PC-3 (cell line): ENCODE data around the gene CGA. TPM values are rescaled to one million over a fixed set of nuclear protein-coding genes. Genes with fewer than 3 reads are reported as not detected.

Experiments used
- ATAC-seq: fragments of 200-7000 bp; cut with Tn5 transposase; 2 replicates; pipeline ENCODE4 v1.9.1; 2020; ENCODE audit warnings: mild to moderate bottlenecking, moderate library complexity
- BruUV-seq: library from RNA; stranded (reverse); fragments of 400-500 nt; replicated peaks from 2 replicates; lab custom pipeline; 2021; lab: Mats Ljungman, UMichigan
- CTCF ChIA-PET: fragments of 300-600 bp; sonication (Branson Sonifier 250); formaldehyde crosslinking; loops from one replicate; lab custom pipeline; 2022; ENCODE audit warnings: antibody characterized with exemption; lab: Charles Lee
- POLR2A ChIA-PET: fragments of 300-600 bp; sonication (Branson Sonifier 250); formaldehyde crosslinking; loops from one replicate; lab custom pipeline; 2022; ENCODE audit warnings: antibody characterized with exemption; ENCODE audit not compliant: unreplicated experiment; lab: Charles Lee
- DNase-seq: peaks from one replicate; pipeline ENCODE4 v3.0.0-alpha.2; 2015
- H2AFZ ChIP-seq: fragments of 300-600 bp; sonication (generic); 2 replicates; pipeline ENCODE4 v1.6.0; 2016; ENCODE audit warnings: antibody characterized with exemption, low read length
- H3F3A ChIP-seq: fragments of 300-600 bp; sonication (generic); one replicate; pipeline ENCODE4 v1.6.0; 2017; ENCODE audit warnings: antibody characterized with exemption, low read length, control low read depth, mild to moderate bottlenecking; ENCODE audit not compliant: unreplicated experiment
- H3K27ac ChIP-seq: fragments of 300-600 bp; sonication (generic); 2 replicates; pipeline ENCODE4 v1.5.1; 2016; ENCODE audit warnings: mild to moderate bottlenecking, low read length
- H3K27me3 ChIP-seq: fragments of 300-600 bp; sonication (generic); 2 replicates; pipeline ENCODE4 v1.6.1; 2016; ENCODE audit warnings: low read length, mixed read lengths
- H3K36me3 ChIP-seq: fragments of 300-600 bp; sonication (generic); 2 replicates; pipeline ENCODE4 v1.6.1; 2016; ENCODE audit warnings: low read depth, mixed run types, low read length, mixed read lengths
- H3K4me1 ChIP-seq: fragments of 300-600 bp; sonication (generic); 2 replicates; pipeline ENCODE4 v1.5.1; 2016; ENCODE audit warnings: low read length; ENCODE audit not compliant: insufficient read depth
- H3K4me2 ChIP-seq: fragments of 300-600 bp; sonication (generic); 2 replicates; pipeline ENCODE4 v1.6.0; 2016; ENCODE audit warnings: low read length
- H3K4me3 ChIP-seq: fragments of 300-600 bp; sonication (generic); 2 replicates; pipeline ENCODE4 v1.5.1; 2016; ENCODE audit warnings: mild to moderate bottlenecking, low read length, mixed read lengths
- H3K79me2 ChIP-seq: fragments of 300-600 bp; sonication (generic); 2 replicates; pipeline ENCODE4 v1.6.1; 2017; ENCODE audit warnings: low read length, mixed read lengths
- H3K9ac ChIP-seq: fragments of 300-600 bp; sonication (generic); 2 replicates; pipeline ENCODE4 v1.6.0; 2016; ENCODE audit warnings: mild to moderate bottlenecking, low read length
- H3K9me2 ChIP-seq: fragments of 300-600 bp; sonication (generic); replicated peaks from 2 replicates; pipeline ENCODE4 v1.6.1; 2016; ENCODE audit warnings: mixed run types, low read length, mixed read lengths
- H3K9me3 ChIP-seq: fragments of 300-600 bp; sonication (generic); 2 replicates; pipeline ENCODE4 v1.6.1; 2016; ENCODE audit warnings: low read length, mixed read lengths
- H4K20me1 ChIP-seq: fragments of 300-600 bp; sonication (generic); 2 replicates; pipeline ENCODE4 v1.6.1; 2016; ENCODE audit warnings: low read length, mixed read lengths
- CTCF ChIP-seq: fragments of 300-600 bp; sonication (generic); conservative IDR thresholded peaks from 2 replicates; pipeline ENCODE4 v1.5.1; 2017; ENCODE audit warnings: antibody characterized with exemption, low read depth, mild to moderate bottlenecking, low read length
- EZH2 ChIP-seq: fragments of 300-600 bp; sonication (generic); IDR thresholded peaks from one replicate; pipeline ENCODE4 v1.6.1; 2017; ENCODE audit warnings: antibody characterized with exemption, mild to moderate bottlenecking, low read length; ENCODE audit not compliant: unreplicated experiment
- EZH2phosphoT487 ChIP-seq: fragments of 300-600 bp; sonication (generic); IDR thresholded peaks from 2 replicates; pipeline ENCODE4 v1.6.1; 2018; ENCODE audit warnings: mild to moderate bottlenecking, antibody characterized with exemption, low read length, borderline replicate concordance
- intact Hi-C: fragments of 100-400 bp; cut with micrococcal nuclease; formaldehyde crosslinking; loops from 2 replicates; pipeline ENCODE4 v1.9.0; 2023
- total RNA-seq: library from RNA; depleted of rRNA; stranded (reverse); fragments of >200 nt; gene quantifications from 2 replicates; pipeline ENCODE4 v1.2.3, GENCODE V29; 2014

The CGA gene
- total RNA-seq, 1 experiment from 2014 or later, result not detected

GRCh38 chr6:87124074-87124473 lies 29.2 kb upstream of the CGA start:
- Histone ChIP-seq H4K20me1 (no peaks in the 10 kb centered on the region), H3K4me1 (no peaks in the 10 kb centered on the region), H3K4me2 (no peak overlapping the region), H3K36me3 (no peaks in the 10 kb centered on the region), H3K4me3 (no peak overlapping the region), H3K79me2 (no peaks in the 10 kb centered on the region), H3K9me3 (no peaks in the 10 kb centered on the region), H3K27me3 (peaks cover 5% of the 10 kb centered on the region; the same call in 1 of the 2 replicates), H3K9me2 (no peaks in the 10 kb centered on the region), H2AFZ (no peak overlapping the region), H3K27ac (no peak overlapping the region), H3F3A (no peaks in the 10 kb centered on the region), H3K9ac (no peak overlapping the region)
- TF ChIP-seq CTCF (no peak), EZH2 (no peak), EZH2phosphoT487 (no peak)
- no peak for DNase-seq
- POLR2A ChIA-PET, result no interaction called here
- no TSS peak for BruUV-seq
- ATAC-seq, result no peak
- CTCF ChIA-PET, result no interaction called here
- intact Hi-C loops, result no loop called here

DNA sequence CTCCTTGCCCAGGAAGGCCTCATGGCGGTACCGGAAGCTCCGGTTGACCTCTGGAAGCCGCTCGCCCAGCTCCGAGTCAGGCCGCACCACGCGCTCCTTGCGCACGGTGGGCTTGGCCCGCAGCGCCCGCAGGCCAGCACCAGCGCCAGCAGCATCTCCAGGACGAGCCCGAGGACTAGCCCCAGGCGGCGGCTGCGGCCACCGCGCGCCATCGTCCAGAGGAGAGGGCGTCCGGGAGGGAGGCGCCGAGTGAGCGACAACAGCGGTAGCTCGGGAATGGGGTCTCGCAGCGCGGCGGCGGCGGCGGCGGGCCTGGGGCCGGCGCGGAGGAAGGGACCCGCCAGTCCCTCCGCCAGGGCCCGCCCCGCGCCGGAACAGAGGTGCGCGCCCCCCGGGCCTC lies 27.6 kb upstream of the CGA start:
- H2AFZ ChIP-seq, result no peak overlapping the region
- no peak for TF ChIP-seq EZH2phosphoT487
- no peak for TF ChIP-seq CTCF
- TF ChIP-seq EZH2, result no peak
- BruUV-seq, result no TSS peak
- ChIA-PET CTCF (no interaction called here), POLR2A (no interaction called here)
- no peak for ATAC-seq
- no peak overlapping the region for H3K4me3 ChIP-seq
- no peaks in the 10 kb centered on the region for H4K20me1 ChIP-seq
- H3K27me3 ChIP-seq, result peaks cover 5% of the 10 kb centered on the region; the same call in 1 of the 2 replicates
- H3K9me2 ChIP-seq, result no peaks in the 10 kb centered on the region
- DNase-seq, result no peak
- no peaks in the 10 kb centered on the region for H3K36me3 ChIP-seq
- intact Hi-C loops, result no loop called here
- H3F3A ChIP-seq, result no peaks in the 10 kb centered on the region
- H3K4me1 ChIP-seq, result peaks cover 5% of the 10 kb centered on the region
- H3K9ac ChIP-seq, result no peak overlapping the region
- H3K9me3 ChIP-seq, result no peaks in the 10 kb centered on the region
- no peak overlapping the region for H3K4me2 ChIP-seq
- H3K27ac ChIP-seq, result no peak overlapping the region
- H3K79me2 ChIP-seq, result no peaks in the 10 kb centered on the region

DNA sequence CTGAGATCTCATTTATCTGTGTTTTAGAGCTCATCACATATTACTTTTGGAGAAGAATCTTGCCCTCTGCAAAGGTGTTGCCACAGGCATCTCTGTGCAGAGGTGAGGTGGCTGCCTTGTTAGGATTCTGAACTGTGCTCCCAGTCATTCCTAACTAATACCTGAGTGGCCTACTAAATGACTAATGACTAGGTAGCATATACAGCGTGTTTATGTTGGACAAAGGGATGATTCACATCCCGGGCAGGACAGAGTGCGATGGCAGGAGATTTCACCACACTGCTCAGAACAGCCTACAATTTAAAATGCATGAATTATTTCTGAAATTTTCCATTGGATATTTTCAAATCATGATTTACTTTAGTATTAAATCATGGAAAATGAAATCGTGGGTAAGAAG lies 23.1 kb upstream of the CGA start:
- Histone ChIP-seq H3K9me3 (no peaks in the 10 kb centered on the region), H3K27me3 (peaks cover 3% of the 10 kb centered on the region; the same call in 1 of the 2 replicates), H3F3A (no peaks in the 10 kb centered on the region), H3K27ac (no peak overlapping the region), H3K9me2 (no peaks in the 10 kb centered on the region), H3K4me2 (0 out of 2 replicates have a peak overlapping the region, but pooled peaks have one; percentile 17), H3K4me3 (no peak overlapping the region), H3K79me2 (no peaks in the 10 kb centered on the region), H2AFZ (no peak overlapping the region), H3K4me1 (peaks cover 6% of the 10 kb centered on the region), H4K20me1 (no peaks in the 10 kb centered on the region), H3K36me3 (no peaks in the 10 kb centered on the region), H3K9ac (no peak overlapping the region)
- ATAC-seq (peak; percentile 99), DNase-seq (peak; percentile 72)
- TF ChIP-seq EZH2, result no peak
- no peak for TF ChIP-seq CTCF
- TF ChIP-seq EZH2phosphoT487, result no peak
- no TSS peak for BruUV-seq
- CTCF ChIA-PET, result no interaction called here
- POLR2A ChIA-PET, result no interaction called here
- intact Hi-C loops, result no loop called here
